B cell (primary cell): ENCODE data around the gene CST11. TPM values are rescaled to one million over a fixed set of nuclear protein-coding genes. Genes with fewer than 3 reads are reported as not detected.

Experiments used
- ATAC-seq: fragments of 200-7000 bp; cut with Tn5 transposase; one replicate; pipeline ENCODE4 v1.10.0; 2021; ENCODE audit warnings: low read depth, mild to moderate bottlenecking, moderate number of reproducible peaks, moderate library complexity
- CTCF ChIA-PET: fragments of 350-600 bp; sonication (Branson Sonifier 250); formaldehyde crosslinking; loops from one replicate; lab custom pipeline; 2021; ENCODE audit warnings: antibody characterized with exemption, inconsistent platforms; lab: Charles Lee
- POLR2A ChIA-PET: fragments of 350-600 bp; sonication (Branson Sonifier 250); formaldehyde crosslinking; loops from one replicate; lab custom pipeline; 2021; ENCODE audit warnings: antibody characterized with exemption; lab: Charles Lee
- DNase-seq: peaks from one replicate; pipeline ENCODE4 v3.0.0; 2013
- H2AFZ ChIP-seq: 2 replicates; pipeline ENCODE4 v1.6.1; 2012; ENCODE audit warnings: mild to moderate bottlenecking, low read depth, low read length; ENCODE audit not compliant: insufficient read depth, poor library complexity, severe bottlenecking
- H3K27ac ChIP-seq, 2 donors: 1 replicate in 1 of 2; 2 replicates in 1 of 2; pipeline ENCODE4 v1.5.1; 2012 to 2013; ENCODE audit warnings: low read length in 2 of 2, mild to moderate bottlenecking in 2 of 2, moderate library complexity in 1 of 2
- H3K27me3 ChIP-seq, 4 experiments: fragments of 200-600 bp in 1 of 4; sonication (generic) in 1 of 4; replicated peaks in 1 of 4; 1 replicate in 2 of 4; 2 replicates in 2 of 4; pipeline versions ENCODE4 v1.6.1 to v1.7.0; 2013 to 2016; ENCODE audit warnings: low read length in 3 of 4, mild to moderate bottlenecking in 2 of 4, mixed read lengths in 1 of 4, moderate library complexity in 1 of 4; ENCODE audit not compliant: insufficient read depth in 4 of 4, control insufficient read depth in 3 of 4; ENCODE audit errors: control extremely low read depth in 1 of 4
- H3K36me3 ChIP-seq, 2 experiments: replicated peaks in 1 of 2; 1 replicate in 1 of 2; 2 replicates in 1 of 2; pipeline versions ENCODE4 v1.6.1 to v1.7.1; 2013; ENCODE audit warnings: low read length in 1 of 2; ENCODE audit not compliant: insufficient read depth in 2 of 2, control insufficient read depth in 1 of 2; ENCODE audit errors: control extremely low read depth in 1 of 2, extremely low read depth in 1 of 2
- H3K4me1 ChIP-seq, 2 donors: fragments of 200-600 bp in 1 of 2; sonication (generic) in 1 of 2; 1 replicate in 1 of 2; 2 replicates in 1 of 2; pipeline versions ENCODE4 v1.5.1 to v1.6.1; 2013 to 2017; ENCODE audit warnings: low read length in 2 of 2; ENCODE audit not compliant: control insufficient read depth in 2 of 2, insufficient read depth in 2 of 2
- H3K4me2 ChIP-seq: replicated peaks from 2 replicates; pipeline ENCODE3; 2012; ENCODE audit warnings: mild to moderate bottlenecking, low read depth, low read length; ENCODE audit not compliant: poor library complexity, severe bottlenecking
- H3K4me3 ChIP-seq, 5 experiments: fragments of 200-600 bp in 1 of 5; sonication (generic) in 1 of 5; 1 replicate in 3 of 5; 2 replicates in 2 of 5; pipeline versions ENCODE4 v1.5.1 to v1.7.0; 2011 to 2016; ENCODE audit warnings: low read length in 4 of 5, mild to moderate bottlenecking in 4 of 5, low read depth in 2 of 5, control low read depth in 1 of 5, moderate library complexity in 1 of 5; ENCODE audit not compliant: insufficient read depth in 1 of 5; ENCODE audit errors: control extremely low read depth in 1 of 5, extremely low read depth in 1 of 5
- H3K79me2 ChIP-seq: fragments of 200-600 bp; sonication (generic); one replicate; pipeline ENCODE4 v1.6.0; 2016; ENCODE audit warnings: low read length; ENCODE audit not compliant: control insufficient read depth, insufficient read depth
- H3K9ac ChIP-seq: fragments of 200-600 bp; sonication (generic); 2 replicates; pipeline ENCODE4 v1.6.1; 2017; ENCODE audit warnings: mild to moderate bottlenecking, low read length, moderate library complexity
- H3K9me3 ChIP-seq, 3 donors: one replicate each; pipeline versions ENCODE4 v1.6.1 to v1.7.1; 2013; ENCODE audit warnings: low read length in 2 of 3; ENCODE audit not compliant: control insufficient read depth in 2 of 3, insufficient read depth in 1 of 3; ENCODE audit errors: control extremely low read depth in 1 of 3
- H4K20me1 ChIP-seq: 2 replicates; pipeline ENCODE4 v1.6.0; 2012; ENCODE audit warnings: mild to moderate bottlenecking, low read length; ENCODE audit not compliant: insufficient read depth, control insufficient read depth, poor library complexity, severe bottlenecking
- H3K27ac Mint-ChIP-seq: one replicate; pipeline ENCODE4 v1.8.0; 2021; ENCODE audit warnings: mixed read lengths
- H3K27me3 Mint-ChIP-seq: one replicate; pipeline ENCODE4 v1.8.0; 2021; ENCODE audit warnings: mixed read lengths
- H3K4me1 Mint-ChIP-seq: one replicate; pipeline ENCODE4 v1.8.0; 2021; ENCODE audit warnings: mixed read lengths
- H3K4me3 Mint-ChIP-seq: one replicate; pipeline ENCODE4 v1.8.0; 2021; ENCODE audit warnings: mixed read lengths
- H3K9me3 Mint-ChIP-seq: one replicate; pipeline ENCODE4 v1.8.0; 2022; ENCODE audit warnings: mixed read lengths; ENCODE audit not compliant: insufficient read depth
- EZH2 ChIP-seq: IDR thresholded peaks from 2 replicates; pipeline ENCODE4 v1.6.1; 2012; ENCODE audit warnings: borderline replicate concordance, low read depth, mild to moderate bottlenecking, moderate library complexity, low read length; ENCODE audit not compliant: insufficient read depth, poor library complexity, severe bottlenecking
- WGBS: methylation state at CpG from one replicate; pipeline ENCODE4 v1.1.5; 2013; ENCODE audit warnings: missing lambda C conversion rate; ENCODE audit not compliant: insufficient coverage; 5-methylcytosine and 5-hydroxymethylcytosine counted together
- intact Hi-C: fragments of 100-400 bp; cut with micrococcal nuclease; formaldehyde crosslinking; loops from one replicate; pipeline ENCODE4 v1.10.0; 2022
- polyA plus RNA-seq: library from polyadenylated mRNA; depleted of rRNA; stranded (reverse); fragments of >200 nt; gene quantifications from 2 replicates; pipeline ENCODE4 v1.2.3, GENCODE V29; 2012
- total RNA-seq, 2 donors: library from RNA; stranded (reverse); fragments of 120-200 nt in 1 of 2; gene quantifications; 1 replicate in 1 of 2; 2 replicates in 1 of 2; pipeline versions ENCODE4 v1.2.3 to v1.2.4, GENCODE V29; 2013 to 2022
- TF ChIP-seq, protein P1 (sequence below): fragments of 200-600 bp; IDR thresholded peaks from one replicate; pipeline ENCODE4 v1.8.0; 2022; ENCODE audit warnings: antibody characterized with exemption, mild to moderate bottlenecking

Gene CST11
- total and polyA plus RNA-seq, 2 donors (not counting 1 experiment from before 2014, with no cell fraction given): not detected

DNA sequence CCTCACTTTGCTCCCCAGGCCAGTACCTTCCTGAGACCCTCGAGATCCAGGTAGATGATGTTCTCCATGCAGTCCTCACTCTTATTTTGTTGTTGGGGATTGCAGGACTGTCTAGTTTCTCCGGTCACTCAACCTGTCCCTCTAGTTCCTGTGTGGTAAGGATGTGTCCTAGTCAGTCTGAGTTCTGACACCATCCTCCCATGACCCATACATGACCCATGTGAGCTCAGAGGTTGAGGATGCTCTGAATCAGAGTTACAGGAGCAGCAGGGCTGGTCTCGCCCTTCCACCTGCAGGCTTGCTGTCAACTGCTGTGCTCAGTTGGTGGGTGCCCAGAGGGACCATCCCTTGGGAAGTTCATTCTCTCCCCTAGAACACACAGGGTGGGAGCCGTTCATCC, 26.4 kb upstream of the CST11 start:
- Histone ChIP-seq H3K36me3 (no peaks in the 10 kb centered on the region), H3K4me2 (no peak overlapping the region), H3K4me3 (no peak overlapping the region), H3K9ac (no peak overlapping the region), H3K27ac (no peak overlapping the region), H2AFZ (no peak overlapping the region), H3K4me1 (peaks cover 0 to 2% of the 10 kb centered on the region in 2 donors), H3K79me2 (no peaks in the 10 kb centered on the region), H3K27me3 (no peaks in the 10 kb centered on the region), H3K9me3 (no peaks in the 10 kb centered on the region), H4K20me1 (no peaks in the 10 kb centered on the region)
- H3K27ac Mint-ChIP-seq: no peak overlapping the region
- intact Hi-C loops: no loop called here
- no peak for TF ChIP-seq EZH2
- TF ChIP-seq, protein P1, sequence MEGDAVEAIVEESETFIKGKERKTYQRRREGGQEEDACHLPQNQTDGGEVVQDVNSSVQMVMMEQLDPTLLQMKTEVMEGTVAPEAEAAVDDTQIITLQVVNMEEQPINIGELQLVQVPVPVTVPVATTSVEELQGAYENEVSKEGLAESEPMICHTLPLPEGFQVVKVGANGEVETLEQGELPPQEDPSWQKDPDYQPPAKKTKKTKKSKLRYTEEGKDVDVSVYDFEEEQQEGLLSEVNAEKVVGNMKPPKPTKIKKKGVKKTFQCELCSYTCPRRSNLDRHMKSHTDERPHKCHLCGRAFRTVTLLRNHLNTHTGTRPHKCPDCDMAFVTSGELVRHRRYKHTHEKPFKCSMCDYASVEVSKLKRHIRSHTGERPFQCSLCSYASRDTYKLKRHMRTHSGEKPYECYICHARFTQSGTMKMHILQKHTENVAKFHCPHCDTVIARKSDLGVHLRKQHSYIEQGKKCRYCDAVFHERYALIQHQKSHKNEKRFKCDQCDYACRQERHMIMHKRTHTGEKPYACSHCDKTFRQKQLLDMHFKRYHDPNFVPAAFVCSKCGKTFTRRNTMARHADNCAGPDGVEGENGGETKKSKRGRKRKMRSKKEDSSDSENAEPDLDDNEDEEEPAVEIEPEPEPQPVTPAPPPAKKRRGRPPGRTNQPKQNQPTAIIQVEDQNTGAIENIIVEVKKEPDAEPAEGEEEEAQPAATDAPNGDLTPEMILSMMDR: no peak
- 67% methylated on average over 1 of the region's 4 CpGs for whole genome bisulfite sequencing
- POLR2A ChIA-PET: no interaction called here
- H3K4me1 Mint-ChIP-seq: peaks cover 1% of the 10 kb centered on the region
- DNase-seq (no peak), ATAC-seq (no peak)
- no peaks in the 10 kb centered on the region for H3K9me3 Mint-ChIP-seq
- no peak overlapping the region for H3K4me3 Mint-ChIP-seq
- CTCF ChIA-PET: no interaction called here
- peaks cover 8% of the 10 kb centered on the region for H3K27me3 Mint-ChIP-seq

DNA sequence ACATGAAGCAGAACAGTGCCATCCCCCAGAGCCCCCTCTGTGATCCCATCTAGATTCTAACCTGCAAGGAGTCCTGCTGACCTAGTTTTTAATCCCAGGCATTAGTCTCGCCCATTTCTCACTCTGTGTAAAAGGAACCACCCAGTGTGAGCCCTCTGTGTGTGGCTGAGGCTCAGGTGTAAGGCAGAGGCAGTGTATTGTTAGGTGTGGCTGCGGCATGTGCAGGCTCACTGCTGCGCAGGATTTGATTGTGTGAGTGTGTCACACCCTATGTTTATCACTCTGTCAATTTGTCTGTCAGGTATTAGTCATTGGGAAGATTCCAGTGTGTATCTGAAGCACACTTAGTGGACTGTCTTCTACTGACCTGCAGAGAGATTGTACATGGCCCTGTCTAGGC, 24.5 kb upstream of the CST11 start:
- Histone ChIP-seq H3K4me2 (no peak overlapping the region), H3K4me3 (no peak overlapping the region), H3K79me2 (no peaks in the 10 kb centered on the region), H3K9me3 (no peaks in the 10 kb centered on the region), H3K4me1 (no peaks in the 10 kb centered on the region), H3K9ac (no peak overlapping the region), H3K27me3 (no peaks in the 10 kb centered on the region), H3K36me3 (no peaks in the 10 kb centered on the region), H3K27ac (no peak overlapping the region), H4K20me1 (no peaks in the 10 kb centered on the region), H2AFZ (no peak overlapping the region)
- Mint-ChIP-seq H3K9me3 (no peaks in the 10 kb centered on the region), H3K27ac (no peak overlapping the region), H3K4me1 (no peaks in the 10 kb centered on the region), H3K4me3 (no peak overlapping the region), H3K27me3 (peaks cover 8% of the 10 kb centered on the region)
- DNase-seq (no peak), ATAC-seq (no peak)
- ChIA-PET POLR2A (no interaction called here), CTCF (no interaction called here)
- TF ChIP-seq, protein P1: no peak
- TF ChIP-seq EZH2: no peak
- intact Hi-C loops: no loop called here
- 67% methylated on average over 2 of the region's 3 CpGs for WGBS
